GM06990 (cell line): ENCODE data around the gene TSC22D4.

Experiments used
- DNase-seq: peaks from one replicate; pipeline ENCODE4 v3.0.0-alpha.2; 2011; ENCODE audit not compliant: insufficient read length; ENCODE audit errors: extremely low read depth
- H3K27me3 ChIP-seq: replicated peaks from 2 replicates; pipeline ENCODE4 v1.6.0; 2011; ENCODE audit warnings: low read length; ENCODE audit not compliant: control insufficient read depth, insufficient read depth
- H3K36me3 ChIP-seq: 2 replicates; pipeline ENCODE4 v1.5.1; 2011; ENCODE audit warnings: low read length; ENCODE audit not compliant: control insufficient read depth, insufficient read depth
- H3K4me3 ChIP-seq: replicated peaks from 2 replicates; pipeline ENCODE4 v1.5.1; 2011; ENCODE audit warnings: low read depth, mild to moderate bottlenecking, control low read depth, low read length
- CTCF ChIP-seq: IDR thresholded peaks from 2 replicates; pipeline ENCODE4 v1.5.1; 2011; ENCODE audit warnings: low read length, control low read depth, mild to moderate bottlenecking, inconsistent platforms; ENCODE audit not compliant: insufficient read depth, poor library complexity, severe bottlenecking

The TSC22D4 gene

DNA sequence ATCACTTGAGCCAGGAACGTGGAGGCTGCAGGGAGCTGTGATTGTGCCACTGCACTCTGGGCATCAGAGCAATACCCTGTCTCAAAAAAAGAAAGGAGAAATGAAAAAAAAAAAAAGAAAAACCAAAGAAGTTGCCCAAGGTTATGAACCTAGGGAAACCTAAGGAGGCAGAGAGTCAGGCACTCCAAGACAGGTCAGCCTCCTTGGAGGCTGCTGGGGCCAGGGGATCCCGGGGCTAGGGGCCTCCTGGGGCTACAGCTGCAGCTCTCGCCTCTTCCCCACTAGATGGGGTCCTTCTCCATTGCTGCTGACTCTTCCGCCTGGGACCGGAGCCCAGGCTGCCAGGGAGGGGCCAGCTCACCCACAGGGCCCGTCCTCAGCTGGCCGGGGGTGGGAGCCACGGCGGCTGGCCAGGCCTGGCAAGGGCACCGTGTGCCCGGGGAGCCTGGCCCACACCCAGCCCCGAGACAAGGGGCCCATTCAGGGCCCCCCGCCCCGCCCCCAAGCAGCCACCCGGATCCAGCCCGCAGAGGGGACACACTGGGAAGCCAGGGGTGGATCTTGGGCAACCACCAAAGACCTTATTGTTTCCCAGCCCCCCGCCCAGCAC, 13.2 kb downstream of the TSC22D4 start:
- DNase-seq, result no peak
- TF ChIP-seq CTCF, result no peak
- Histone ChIP-seq H3K36me3 (peaks cover 23% of the 10 kb centered on the region), H3K27me3 (no peaks in the 10 kb centered on the region), H3K4me3 (no peak overlapping the region)

- H3K4me3 ChIP-seq, result no peak overlapping the region
- H3K36me3 ChIP-seq, result peaks cover 22% of the 10 kb centered on the region
- no peak for DNase-seq
- no peak for TF ChIP-seq CTCF
- H3K27me3 ChIP-seq, result no peaks in the 10 kb centered on the region
Measured at GRCh38 chr7:100465299-100465698, 13.7 kb downstream of the TSC22D4 start.

- no peak for DNase-seq
- Histone ChIP-seq H3K36me3 (peaks cover 20% of the 10 kb centered on the region), H3K27me3 (no peaks in the 10 kb centered on the region), H3K4me3 (no peak overlapping the region)
- TF ChIP-seq CTCF, result no peak
Measured at GRCh38 chr7:100464791-100465190, 14.2 kb downstream of the TSC22D4 start.

GRCh38 chr7:100464210-100464660, 14.8 kb downstream of the TSC22D4 start, which contains the start of gene SPACDR:
Gene SPACDR, minus strand, starts transcription at chr7:100464260. Its CDS starts 235 bp downstream, at chr7:100464025.
- Histone ChIP-seq H3K36me3 (peaks cover 20% of the 10 kb centered on the region), H3K27me3 (no peaks in the 10 kb centered on the region), H3K4me3 (no peak within 1 kb of the TSS)
- no peak for DNase-seq
- TF ChIP-seq CTCF, result no peak

- H3K27me3 ChIP-seq, result no peaks in the 10 kb centered on the region
- H3K4me3 ChIP-seq, result no peak overlapping the region
- peaks cover 2% of the 10 kb centered on the region for H3K36me3 ChIP-seq
- TF ChIP-seq CTCF, result no peak
- no peak for DNase-seq
Measured at GRCh38 chr7:100457033-100457432, 22.0 kb downstream of the TSC22D4 start.

DNA sequence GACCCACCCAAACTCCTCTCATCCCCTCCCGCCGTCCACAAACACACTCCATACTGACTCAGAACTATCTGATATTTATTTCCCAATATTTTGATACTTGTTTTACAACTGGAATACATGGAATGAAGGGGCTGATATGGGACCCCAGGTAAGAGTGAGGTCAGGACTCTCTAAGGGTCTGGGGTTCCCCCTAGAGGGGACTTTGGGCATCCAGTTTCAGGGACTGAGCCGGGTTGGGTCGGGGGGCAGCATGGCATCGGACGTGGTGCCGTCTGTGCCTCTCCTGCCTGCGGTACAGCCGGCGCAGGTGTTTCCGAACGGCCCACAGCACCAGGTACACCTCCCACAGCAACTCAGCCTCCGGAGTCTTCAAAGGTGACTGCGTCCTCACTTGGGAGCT, 22.5 kb downstream of the TSC22D4 start:
- TF ChIP-seq CTCF, result no peak
- H3K36me3 ChIP-seq, result peaks cover 2% of the 10 kb centered on the region

More for the DNA sequence above, 22.5 kb downstream of the TSC22D4 start:
- Histone ChIP-seq H3K4me3 (no peak overlapping the region), H3K27me3 (no peaks in the 10 kb centered on the region)
- no peak for DNase-seq
